Measurements from ENCODE around the gene HIRA. TPM values are rescaled to one million over a fixed set of nuclear protein-coding genes. Genes with fewer than 3 reads are reported as not detected.

Gene HIRA
- total and polyA plus RNA-seq, 10 donors = 8.9 to 31.7 (median 24.6) TPM

DNA sequence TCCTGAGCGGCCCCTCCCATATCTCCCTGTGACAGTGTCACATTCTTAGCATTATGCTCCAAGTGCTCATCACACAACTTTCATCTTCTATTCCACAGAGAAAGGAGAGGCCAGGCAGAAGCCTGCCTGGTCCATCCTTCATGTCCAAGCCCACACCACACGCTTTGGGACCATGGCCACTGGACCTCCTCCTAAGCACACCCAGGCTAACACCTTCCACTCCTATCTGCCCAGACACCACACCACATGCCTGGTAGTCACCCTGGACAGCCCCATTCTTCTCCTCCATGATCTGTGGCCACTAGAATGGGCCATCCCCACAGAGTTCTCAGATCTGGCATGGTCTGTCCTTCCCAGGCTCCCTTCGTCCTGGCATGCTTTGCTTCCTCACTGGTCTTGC, 55.3 kb downstream of the HIRA start:
- peaks cover 0 to 100% (median 81%) of the 10 kb centered on the region in 6 donors for H3K36me3 ChIP-seq
- WGBS, 5 donors = 92 to 100% (median 98%) methylated on average over 3 of the region's 3 CpGs
- H3K4me1 ChIP-seq = no peaks in the 10 kb centered on the region
- H3K9me3 ChIP-seq = no peaks in the 10 kb centered on the region
- intact Hi-C loops (cut with DNase I; ENCODE audit: low total_unique reads) = no loop called here
- no peak overlapping the region for H3K27ac ChIP-seq
- no peak overlapping the region for H3K4me3 ChIP-seq
- no peaks in the 10 kb centered on the region for H3K27me3 ChIP-seq (replicated peaks in 1 of 7)
- DNase-seq = no peak
- TF ChIP-seq POLR2A (IDR thresholded peaks at IDR 0.05) = no peak
- TF ChIP-seq POLR2AphosphoS5 (IDR thresholded peaks at IDR 0.05) = no peak
- TF ChIP-seq, protein P1, sequence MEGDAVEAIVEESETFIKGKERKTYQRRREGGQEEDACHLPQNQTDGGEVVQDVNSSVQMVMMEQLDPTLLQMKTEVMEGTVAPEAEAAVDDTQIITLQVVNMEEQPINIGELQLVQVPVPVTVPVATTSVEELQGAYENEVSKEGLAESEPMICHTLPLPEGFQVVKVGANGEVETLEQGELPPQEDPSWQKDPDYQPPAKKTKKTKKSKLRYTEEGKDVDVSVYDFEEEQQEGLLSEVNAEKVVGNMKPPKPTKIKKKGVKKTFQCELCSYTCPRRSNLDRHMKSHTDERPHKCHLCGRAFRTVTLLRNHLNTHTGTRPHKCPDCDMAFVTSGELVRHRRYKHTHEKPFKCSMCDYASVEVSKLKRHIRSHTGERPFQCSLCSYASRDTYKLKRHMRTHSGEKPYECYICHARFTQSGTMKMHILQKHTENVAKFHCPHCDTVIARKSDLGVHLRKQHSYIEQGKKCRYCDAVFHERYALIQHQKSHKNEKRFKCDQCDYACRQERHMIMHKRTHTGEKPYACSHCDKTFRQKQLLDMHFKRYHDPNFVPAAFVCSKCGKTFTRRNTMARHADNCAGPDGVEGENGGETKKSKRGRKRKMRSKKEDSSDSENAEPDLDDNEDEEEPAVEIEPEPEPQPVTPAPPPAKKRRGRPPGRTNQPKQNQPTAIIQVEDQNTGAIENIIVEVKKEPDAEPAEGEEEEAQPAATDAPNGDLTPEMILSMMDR (IDR thresholded peaks at IDR 0.05 in 8 of 11, conservative IDR thresholded peaks at IDR 0.05 in 3 of 11) = no peak

DNA sequence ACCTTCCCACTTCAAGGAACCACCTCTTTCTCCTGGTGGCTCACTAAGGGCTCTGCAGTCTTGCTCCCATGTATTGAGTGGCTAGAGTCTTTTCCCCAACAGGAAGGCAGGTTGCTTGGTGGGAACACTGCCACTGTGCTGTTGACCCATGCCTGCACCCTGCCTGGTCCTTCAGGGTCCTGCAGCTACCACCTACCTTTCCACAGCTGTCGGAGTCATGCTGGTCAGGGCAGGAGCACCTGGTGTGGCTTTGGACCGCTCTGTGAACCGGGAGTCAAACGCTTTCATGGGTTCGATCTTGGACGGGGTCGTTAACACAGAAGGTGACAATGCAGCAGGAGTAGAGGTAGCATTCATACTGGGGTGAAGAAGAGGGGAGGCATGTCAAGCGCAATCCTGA, 56.1 kb downstream of the HIRA start:
- Histone ChIP-seq H3K4me3 (no peak overlapping the region), H3K27me3 (replicated peaks in 1 of 7) (no peaks in the 10 kb centered on the region), H3K27ac (no peak overlapping the region), H3K9me3 (no peaks in the 10 kb centered on the region), H3K4me1 (no peaks in the 10 kb centered on the region), H3K36me3 (peaks cover 0 to 100% (median 83%) of the 10 kb centered on the region in 6 donors)
- DNase-seq = no peak
- intact Hi-C loops (cut with DNase I; ENCODE audit: low total_unique reads) = no loop called here
- TF ChIP-seq, protein P1 (IDR thresholded peaks at IDR 0.05 in 8 of 11, conservative IDR thresholded peaks at IDR 0.05 in 3 of 11) = no peak
- TF ChIP-seq POLR2A (IDR thresholded peaks at IDR 0.05) (no peak), POLR2AphosphoS5 (IDR thresholded peaks at IDR 0.05) (no peak)
- 95 to 99% (median 98%) methylated on average over 8 of the region's 8 CpGs for whole genome bisulfite sequencing, 5 donors

DNA sequence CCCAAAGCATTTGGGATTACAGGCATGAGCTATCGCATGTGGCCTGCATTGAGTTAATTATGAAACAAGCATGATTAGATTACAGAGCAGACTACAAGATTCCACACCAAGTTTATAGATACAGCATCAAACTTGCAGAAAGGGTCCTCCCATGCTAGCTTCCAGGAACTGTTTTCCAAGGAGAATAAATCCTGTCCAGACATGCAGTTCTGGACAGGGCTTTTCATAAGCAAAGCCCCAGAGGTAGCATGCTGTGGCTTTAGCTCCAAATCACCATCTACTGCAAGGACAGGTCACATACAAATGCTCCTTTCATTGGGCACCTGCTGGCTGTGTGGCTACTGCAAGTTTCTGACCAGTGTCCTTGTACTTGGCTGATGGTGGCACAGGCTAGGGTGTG, 57.1 kb downstream of the HIRA start:
- no peak overlapping the region for H3K27ac ChIP-seq
- no peaks in the 10 kb centered on the region for H3K4me1 ChIP-seq
- TF ChIP-seq, protein P1 (IDR thresholded peaks at IDR 0.05 in 8 of 11, conservative IDR thresholded peaks at IDR 0.05 in 3 of 11) = no peak
- TF ChIP-seq POLR2A (IDR thresholded peaks at IDR 0.05) (no peak), POLR2AphosphoS5 (IDR thresholded peaks at IDR 0.05) (no peak)
- no peak overlapping the region for H3K4me3 ChIP-seq
- 89 to 100% (median 100%) methylated on average over 1 of the region's 1 CpG for WGBS, 5 donors
- H3K9me3 ChIP-seq = no peaks in the 10 kb centered on the region
- H3K27me3 ChIP-seq (replicated peaks in 1 of 7) = no peaks in the 10 kb centered on the region
- intact Hi-C loops (cut with DNase I; ENCODE audit: low total_unique reads) = no loop called here
- H3K36me3 ChIP-seq = peaks cover 0 to 100% (median 85%) of the 10 kb centered on the region in 6 donors
- DNase-seq = no peak

DNA sequence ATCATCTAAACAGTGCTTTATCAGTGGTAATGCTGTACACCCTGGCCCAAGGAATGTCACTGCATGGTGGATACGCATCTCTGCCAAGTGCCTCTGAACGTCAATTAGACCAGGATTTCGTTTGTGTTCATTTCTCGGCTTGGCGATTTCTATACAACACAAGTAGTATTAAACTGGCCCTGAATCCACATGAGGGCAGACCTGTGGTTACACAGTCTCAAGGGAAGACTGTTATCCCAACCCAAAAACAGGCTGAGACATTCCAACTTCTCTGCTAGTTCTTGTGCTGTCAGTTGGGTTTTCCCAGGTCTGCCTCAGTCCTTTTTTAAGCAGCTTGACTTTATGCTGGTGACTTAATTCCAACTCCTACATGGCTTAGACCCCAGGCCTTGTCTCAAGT, 58.1 kb downstream of the HIRA start:
- intact Hi-C loops (cut with DNase I; ENCODE audit: low total_unique reads) = no loop called here
- WGBS, 5 donors = 96 to 99% (median 97%) methylated on average over 5 of the region's 5 CpGs
- Histone ChIP-seq H3K4me1 (no peaks in the 10 kb centered on the region), H3K27ac (no peak overlapping the region), H3K9me3 (no peaks in the 10 kb centered on the region), H3K36me3 (peaks cover 0 to 100% (median 90%) of the 10 kb centered on the region in 6 donors), H3K27me3 (replicated peaks in 1 of 7) (no peaks in the 10 kb centered on the region), H3K4me3 (no peak overlapping the region)
- DNase-seq = no peak
- no peak for TF ChIP-seq POLR2AphosphoS5 (IDR thresholded peaks at IDR 0.05)
- TF ChIP-seq, protein P1 (IDR thresholded peaks at IDR 0.05 in 8 of 11, conservative IDR thresholded peaks at IDR 0.05 in 3 of 11) = no peak
- TF ChIP-seq POLR2A (IDR thresholded peaks at IDR 0.05) = no peak
